Neutrophil (primary cell): Measurements from ENCODE around the gene SRBD1.

Experiments used
- H3K27ac ChIP-seq: fragments of 200-600 bp; sonication (generic); 2 replicates; pipeline ENCODE4 v1.5.1; 2016; ENCODE audit warnings: mild to moderate bottlenecking, moderate library complexity
- H3K27me3 ChIP-seq: fragments of 200-600 bp; sonication (generic); 2 replicates; pipeline ENCODE4 v1.6.0; 2016; ENCODE audit warnings: mild to moderate bottlenecking
- H3K36me3 ChIP-seq: fragments of 200-600 bp; sonication (generic); 2 replicates; pipeline ENCODE4 v1.5.1; 2017
- H3K4me1 ChIP-seq, 2 experiments: fragments of 200-600 bp in 1 of 2; sonication (generic) in 1 of 2; 1 replicate in 1 of 2; 2 replicates in 1 of 2; pipeline versions ENCODE4 v1.5.1 to v1.6.1; 2013 to 2016; ENCODE audit warnings: low read depth in 1 of 2, low read length in 1 of 2, mild to moderate bottlenecking in 1 of 2, moderate library complexity in 1 of 2; ENCODE audit not compliant: control insufficient read depth in 1 of 2, insufficient read depth in 1 of 2
- H3K4me3 ChIP-seq, 2 experiments: fragments of 200-600 bp in 1 of 2; sonication (generic) in 1 of 2; 1 replicate in 1 of 2; 2 replicates in 1 of 2; pipeline ENCODE4 v1.5.1; 2013 to 2016; ENCODE audit warnings: low read depth in 1 of 2, low read length in 1 of 2, mild to moderate bottlenecking in 1 of 2, moderate library complexity in 1 of 2
- H3K9me3 ChIP-seq: fragments of 200-600 bp; sonication (generic); 2 replicates; pipeline ENCODE4 v1.5.1; 2016
- TF ChIP-seq, protein P1 (sequence below): fragments of 200-600 bp; sonication (generic); IDR thresholded peaks from 2 replicates; pipeline ENCODE4 v1.5.1; 2016; ENCODE audit warnings: antibody characterized with exemption

SRBD1 gene

DNA sequence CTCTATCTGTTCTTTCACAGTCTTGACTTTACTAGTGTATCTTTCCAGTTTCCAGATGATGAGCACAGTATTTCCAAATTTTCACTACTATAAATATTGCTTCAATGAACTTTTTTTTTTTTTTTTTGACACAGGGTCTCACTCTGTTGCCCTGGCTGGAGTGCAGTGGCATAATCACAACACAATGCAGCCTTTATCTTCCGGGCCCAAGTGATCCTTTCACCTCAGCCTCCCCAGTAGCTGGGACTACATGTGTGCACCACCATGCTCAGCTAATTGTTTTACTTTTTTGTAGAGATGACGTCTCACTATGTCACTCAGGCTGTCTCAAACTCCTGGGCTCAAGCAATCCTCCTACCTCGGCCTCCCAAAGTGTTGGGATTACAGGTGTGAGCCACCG, 142.8 kb downstream of the SRBD1 start:
- Histone ChIP-seq H3K4me1 (peaks cover 6 to 17% of the 10 kb centered on the region in 2 experiments), H3K27ac (no peak overlapping the region), H3K27me3 (no peaks in the 10 kb centered on the region), H3K4me3 (no peak overlapping the region), H3K9me3 (no peaks in the 10 kb centered on the region), H3K36me3 (no peaks in the 10 kb centered on the region)
- TF ChIP-seq, protein P1, sequence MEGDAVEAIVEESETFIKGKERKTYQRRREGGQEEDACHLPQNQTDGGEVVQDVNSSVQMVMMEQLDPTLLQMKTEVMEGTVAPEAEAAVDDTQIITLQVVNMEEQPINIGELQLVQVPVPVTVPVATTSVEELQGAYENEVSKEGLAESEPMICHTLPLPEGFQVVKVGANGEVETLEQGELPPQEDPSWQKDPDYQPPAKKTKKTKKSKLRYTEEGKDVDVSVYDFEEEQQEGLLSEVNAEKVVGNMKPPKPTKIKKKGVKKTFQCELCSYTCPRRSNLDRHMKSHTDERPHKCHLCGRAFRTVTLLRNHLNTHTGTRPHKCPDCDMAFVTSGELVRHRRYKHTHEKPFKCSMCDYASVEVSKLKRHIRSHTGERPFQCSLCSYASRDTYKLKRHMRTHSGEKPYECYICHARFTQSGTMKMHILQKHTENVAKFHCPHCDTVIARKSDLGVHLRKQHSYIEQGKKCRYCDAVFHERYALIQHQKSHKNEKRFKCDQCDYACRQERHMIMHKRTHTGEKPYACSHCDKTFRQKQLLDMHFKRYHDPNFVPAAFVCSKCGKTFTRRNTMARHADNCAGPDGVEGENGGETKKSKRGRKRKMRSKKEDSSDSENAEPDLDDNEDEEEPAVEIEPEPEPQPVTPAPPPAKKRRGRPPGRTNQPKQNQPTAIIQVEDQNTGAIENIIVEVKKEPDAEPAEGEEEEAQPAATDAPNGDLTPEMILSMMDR = no peak

DNA sequence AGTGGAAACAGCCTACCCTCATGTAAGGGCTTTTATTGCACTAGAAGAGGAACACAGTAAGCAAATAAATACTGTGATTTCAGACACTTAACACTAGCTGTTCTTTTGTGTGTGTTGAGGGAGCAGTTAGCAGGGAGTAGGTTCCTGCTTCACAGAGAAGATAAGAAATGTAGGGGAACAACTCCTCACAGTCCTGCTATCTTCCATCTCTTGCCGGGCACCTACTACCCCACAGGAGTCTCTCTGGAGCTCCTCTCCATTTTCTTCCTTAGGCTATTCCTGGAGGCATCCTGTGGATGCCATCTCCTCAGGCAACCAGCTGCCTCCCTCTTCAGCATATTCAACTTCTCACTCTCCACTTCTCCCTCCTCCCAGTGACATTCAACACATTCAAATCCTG, 145.0 kb downstream of the SRBD1 start:
- Histone ChIP-seq H3K36me3 (peaks cover 1% of the 10 kb centered on the region), H3K4me1 (peaks cover 6 to 17% of the 10 kb centered on the region in 2 experiments), H3K27me3 (no peaks in the 10 kb centered on the region), H3K4me3 (no peak overlapping the region), H3K27ac (no peak overlapping the region), H3K9me3 (no peaks in the 10 kb centered on the region)
- TF ChIP-seq, protein P1 = no peak

DNA sequence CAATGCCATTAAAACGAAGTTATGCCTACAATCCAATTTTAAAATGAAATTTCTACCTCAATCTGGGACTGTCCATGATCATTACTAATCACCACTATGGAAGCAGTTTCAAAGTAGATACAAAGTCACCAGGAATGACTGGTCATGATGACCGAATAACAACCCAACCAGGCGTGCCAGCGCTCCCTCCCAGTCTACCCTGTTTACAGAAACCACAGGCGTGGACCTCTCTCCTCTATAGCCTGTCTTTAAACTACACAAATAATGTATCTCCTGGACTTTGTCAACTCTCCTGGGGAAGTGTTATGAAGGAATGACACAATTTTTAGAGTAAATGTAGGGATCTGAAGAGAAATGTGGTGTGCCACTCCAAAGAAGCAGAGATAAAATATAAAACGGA, 150.2 kb downstream of the SRBD1 start:
- no peaks in the 10 kb centered on the region for H3K4me1 ChIP-seq
- TF ChIP-seq, protein P1 = no peak
- no peak overlapping the region for H3K27ac ChIP-seq
- no peaks in the 10 kb centered on the region for H3K9me3 ChIP-seq
- no peaks in the 10 kb centered on the region for H3K27me3 ChIP-seq
- no peak overlapping the region for H3K4me3 ChIP-seq
- peaks cover 5% of the 10 kb centered on the region for H3K36me3 ChIP-seq

DNA sequence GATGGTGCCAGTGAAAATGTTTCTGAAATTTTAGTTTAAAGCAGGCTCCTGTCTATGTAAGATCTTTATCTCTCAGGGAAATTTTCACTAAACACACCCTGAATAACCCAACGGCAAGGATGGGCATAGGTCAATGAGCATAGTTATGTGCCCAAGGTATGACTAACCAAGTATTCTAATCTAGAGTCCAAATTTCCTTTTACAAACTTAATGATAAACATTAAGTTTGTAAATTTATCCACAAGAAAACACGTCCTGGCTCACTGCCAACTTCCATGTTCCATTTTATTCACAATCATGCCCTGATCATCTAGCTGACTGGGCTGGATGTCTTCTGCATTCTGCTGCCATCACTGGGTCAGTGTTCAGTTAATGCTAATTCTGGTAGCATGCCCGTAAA, 151.2 kb downstream of the SRBD1 start:
- H3K27me3 ChIP-seq = no peaks in the 10 kb centered on the region
- no peaks in the 10 kb centered on the region for H3K4me1 ChIP-seq
- H3K4me3 ChIP-seq = no peak overlapping the region
- H3K9me3 ChIP-seq = no peaks in the 10 kb centered on the region
- TF ChIP-seq, protein P1 = no peak
- H3K27ac ChIP-seq = no peak overlapping the region
- H3K36me3 ChIP-seq = peaks cover 5% of the 10 kb centered on the region

DNA sequence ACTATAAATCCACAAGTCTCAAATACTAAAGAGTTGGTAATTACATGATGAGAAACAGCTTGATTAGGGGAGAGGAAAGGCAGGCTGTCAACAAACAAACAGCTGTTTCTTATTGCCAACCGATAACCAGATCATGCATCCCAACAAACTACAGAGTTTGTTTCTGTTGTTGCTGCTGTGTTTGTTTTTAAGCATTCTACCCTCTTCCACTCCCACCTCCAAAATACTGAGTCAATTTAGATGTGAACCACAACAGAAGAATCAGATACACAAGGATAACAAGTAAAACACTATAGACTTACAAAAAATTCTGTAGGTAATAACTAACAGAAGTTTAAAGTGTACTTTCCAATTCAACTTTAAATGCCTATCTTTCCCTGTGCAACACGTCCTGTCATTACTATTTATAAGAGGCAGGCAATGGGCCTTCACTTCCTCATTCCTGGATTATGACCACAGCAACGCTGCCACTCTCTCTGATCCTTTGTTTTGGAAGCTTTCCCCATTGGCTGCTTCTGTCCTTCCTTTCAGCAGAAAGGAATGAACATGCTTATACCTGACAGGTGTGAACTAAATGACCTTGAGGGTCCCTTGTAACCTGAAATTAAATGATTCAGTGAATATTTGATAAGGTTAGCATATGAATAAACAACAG, 152.0 kb downstream of the SRBD1 start:
- Histone ChIP-seq H3K27me3 (no peaks in the 10 kb centered on the region), H3K4me1 (no peaks in the 10 kb centered on the region), H3K4me3 (no peak overlapping the region), H3K9me3 (no peaks in the 10 kb centered on the region), H3K36me3 (peaks cover 5% of the 10 kb centered on the region), H3K27ac (no peak overlapping the region)
- TF ChIP-seq, protein P1 = no peak
